ENCODE measurements around the gene CFAP99. TPM values are rescaled to one million over a fixed set of nuclear protein-coding genes. Genes with fewer than 3 reads are reported as not detected.

CFAP99 gene
- polyA plus RNA-seq, 1 experiment, result not detected

- Histone ChIP-seq H3K36me3 (ENCODE audit: control insufficient read depth, insufficient read depth, low read length) (no peaks in the 10 kb centered on the region), H3K27me3 (ENCODE audit: control insufficient read depth, insufficient read depth, low read length) (peaks cover 18% of the 10 kb centered on the region), H3K4me3 (ENCODE audit: low read depth, low read length) (no peak overlapping the region)
- ChIA-PET CTCF (interaction anchor here (1.0 kb wide), 1 partner anchor 27 kb away, joined by 3 read pairs; no protein-coding TSS in a partner anchor), POLR2A (no interaction called here)
- no peak for DNase-seq (ENCODE audit: low read depth)
- no peak for TF ChIP-seq CTCF (IDR thresholded peaks at IDR 0.05; ENCODE audit: insufficient read depth, low read depth, low read length)
Observed at GRCh38 chr4:2387829-2388228, 30.9 kb upstream of the CFAP99 start.

DNA sequence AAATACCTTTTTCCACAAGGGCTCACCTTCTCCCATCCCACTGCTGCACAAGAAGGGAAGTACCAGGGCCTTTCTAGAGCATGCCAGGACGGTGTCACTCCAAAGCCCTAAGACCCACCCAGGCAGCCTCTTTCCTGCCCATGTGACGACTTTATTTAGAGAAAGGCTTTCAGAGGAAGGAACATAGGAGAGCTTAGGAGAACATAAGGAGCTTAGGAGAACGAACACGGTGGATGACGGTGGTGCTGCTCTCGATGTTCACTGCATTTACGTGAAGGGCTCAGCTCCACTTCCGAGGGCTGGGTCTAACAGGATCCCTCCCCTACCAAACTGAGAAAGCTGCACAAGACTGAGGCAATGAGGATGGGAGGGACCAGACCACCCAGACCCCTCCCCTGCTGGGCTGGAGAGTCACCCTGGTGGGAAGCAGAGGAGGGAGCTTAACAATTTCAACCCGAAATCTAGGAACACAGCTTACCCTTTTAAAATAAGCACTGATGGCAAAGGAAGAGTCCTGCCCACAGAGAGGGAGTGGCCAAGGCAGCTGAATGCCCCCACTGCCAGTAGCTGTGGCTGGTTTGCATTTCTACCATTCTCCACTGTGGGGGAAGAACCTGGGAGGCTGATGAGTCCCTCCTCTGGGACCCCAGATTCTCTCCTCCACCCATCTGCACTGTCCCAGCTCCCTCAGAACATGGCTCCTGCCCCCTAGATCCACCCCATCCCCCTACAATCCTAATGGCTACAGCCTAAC lies 30.1 kb upstream of the CFAP99 start:
- no peak for DNase-seq (ENCODE audit: low read depth)
- Histone ChIP-seq H3K36me3 (ENCODE audit: control insufficient read depth, insufficient read depth, low read length) (no peaks in the 10 kb centered on the region), H3K27me3 (ENCODE audit: control insufficient read depth, insufficient read depth, low read length) (peaks cover 20% of the 10 kb centered on the region), H3K4me3 (ENCODE audit: low read depth, low read length) (no peak overlapping the region)
- no peak for TF ChIP-seq CTCF (IDR thresholded peaks at IDR 0.05; ENCODE audit: insufficient read depth, low read depth, low read length)
- ChIA-PET POLR2A (no interaction called here), CTCF (interaction anchor here (1.0 kb wide), 1 partner anchor 28 kb away, joined by 3 read pairs; no protein-coding TSS in a partner anchor)

DNA sequence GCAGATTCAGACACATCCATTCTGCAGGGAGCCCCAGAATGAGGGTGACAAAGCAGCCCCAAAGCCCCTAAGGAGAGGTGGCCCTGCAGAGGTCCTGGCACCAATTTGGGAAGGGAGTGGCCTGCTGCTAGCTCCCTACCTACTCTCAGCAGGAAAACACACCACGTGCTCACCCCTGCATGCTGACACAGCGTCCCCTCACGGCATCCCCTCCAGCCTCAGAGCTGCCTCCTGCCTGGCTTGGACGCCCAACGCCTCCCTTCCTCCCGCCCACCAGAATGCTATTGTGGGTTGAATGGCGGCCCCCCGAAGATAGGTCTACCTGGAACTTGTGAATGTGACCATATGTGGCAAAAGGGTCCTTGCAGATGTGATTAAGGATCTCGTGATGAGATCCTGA lies 29.1 kb upstream of the CFAP99 start:
- TF ChIP-seq CTCF (IDR thresholded peaks at IDR 0.05; ENCODE audit: insufficient read depth, low read depth, low read length), result no peak
- H3K36me3 ChIP-seq (ENCODE audit: control insufficient read depth, insufficient read depth, low read length), result no peaks in the 10 kb centered on the region
- ChIA-PET POLR2A (no interaction called here), CTCF (interaction anchor here (1.2 kb wide), 1 partner anchor 10 kb away, joined by 3 read pairs; no protein-coding TSS in a partner anchor)
- no peak overlapping the region for H3K4me3 ChIP-seq (ENCODE audit: low read depth, low read length)
- peaks cover 21% of the 10 kb centered on the region for H3K27me3 ChIP-seq (ENCODE audit: control insufficient read depth, insufficient read depth, low read length)
- no peak for DNase-seq (ENCODE audit: low read depth)

GRCh38 chr4:2390146-2390545 lies 28.6 kb upstream of the CFAP99 start:
- Histone ChIP-seq H3K27me3 (ENCODE audit: control insufficient read depth, insufficient read depth, low read length) (peaks cover 21% of the 10 kb centered on the region), H3K36me3 (ENCODE audit: control insufficient read depth, insufficient read depth, low read length) (no peaks in the 10 kb centered on the region), H3K4me3 (ENCODE audit: low read depth, low read length) (no peak overlapping the region)
- TF ChIP-seq CTCF (IDR thresholded peaks at IDR 0.05; ENCODE audit: insufficient read depth, low read depth, low read length), result no peak
- CTCF ChIA-PET, result interaction anchor here (1.2 kb wide), 1 partner anchor 11 kb away, joined by 3 read pairs; no protein-coding TSS in a partner anchor
- no peak for DNase-seq (ENCODE audit: low read depth)
- POLR2A ChIA-PET, result no interaction called here

- H3K27me3 ChIP-seq (ENCODE audit: control insufficient read depth, insufficient read depth, low read length), result peaks cover 21% of the 10 kb centered on the region
- H3K36me3 ChIP-seq (ENCODE audit: control insufficient read depth, insufficient read depth, low read length), result no peaks in the 10 kb centered on the region
- no peak overlapping the region for H3K4me3 ChIP-seq (ENCODE audit: low read depth, low read length)
- no peak for TF ChIP-seq CTCF (IDR thresholded peaks at IDR 0.05; ENCODE audit: insufficient read depth, low read depth, low read length)
- ChIA-PET POLR2A (no interaction called here), CTCF (interaction anchor here (1.4 kb wide), 1 partner anchor 13 kb away, joined by 3 read pairs; no protein-coding TSS in a partner anchor)
- DNase-seq (ENCODE audit: low read depth), result no peak
Observed at GRCh38 chr4:2390784-2391421, 27.9 kb upstream of the CFAP99 start.
